Erythroblast (primary cell): Measurements from ENCODE around the gene CA10.

Experiments used
- DNase-seq, 2 experiments: peaks; one replicate each; lab custom pipeline; 2025; lab: John Stamatoyannopoulos, UW
- GATA1 ChIP-seq: IDR thresholded peaks from 2 replicates; pipeline ENCODE4 v1.6.1; 2011; ENCODE audit warnings: low read depth, mild to moderate bottlenecking, control low read depth, low read length, moderate library complexity
- POLR2A ChIP-seq: IDR thresholded peaks from 2 replicates; pipeline ENCODE4 v1.6.1; 2011; ENCODE audit warnings: mild to moderate bottlenecking, low read length

Gene CA10

GRCh38 chr17:51706093-51706492 lies 452.4 kb downstream of the CA10 start:
- no peak for DNase-seq
- no peak for TF ChIP-seq GATA1
- no peak for TF ChIP-seq POLR2A

GRCh38 chr17:51703361-51704341 lies 454.9 kb downstream of the CA10 start:
- no peak for DNase-seq
- no peak for TF ChIP-seq GATA1
- no peak for TF ChIP-seq POLR2A

- DNase-seq, result no peak
- no peak for TF ChIP-seq GATA1
Observed at GRCh38 chr17:51702963-51703360, 455.6 kb downstream of the CA10 start.

GRCh38 chr17:51701501-51701900 lies 457.0 kb downstream of the CA10 start:
- no peak for DNase-seq

GRCh38 chr17:51700011-51700760 lies 458.3 kb downstream of the CA10 start:
- TF ChIP-seq POLR2A (no peak), GATA1 (no peak)
- DNase-seq, result no peak

More at GRCh38 chr17:51701501-51701900, 457.0 kb downstream of the CA10 start:
- no peak for TF ChIP-seq GATA1
- TF ChIP-seq POLR2A, result no peak

- TF ChIP-seq GATA1, result no peak
- TF ChIP-seq POLR2A, result no peak
Observed at GRCh38 chr17:51699303-51699702, 459.2 kb downstream of the CA10 start.

GRCh38 chr17:51692917-51693316 lies 465.6 kb downstream of the CA10 start:
- TF ChIP-seq GATA1 (no peak), POLR2A (no peak)
- DNase-seq, result no peak

More at GRCh38 chr17:51699303-51699702, 459.2 kb downstream of the CA10 start:
- DNase-seq, result no peak

GRCh38 chr17:51687887-51688286 lies 470.6 kb downstream of the CA10 start:
- no peak for TF ChIP-seq GATA1
- no peak for TF ChIP-seq POLR2A

GRCh38 chr17:51685287-51685909 lies 473.1 kb downstream of the CA10 start:
- DNase-seq, result no peak
- TF ChIP-seq POLR2A (no peak), GATA1 (no peak)

More at GRCh38 chr17:51687887-51688286, 470.6 kb downstream of the CA10 start:
- DNase-seq, result no peak

- DNase-seq, result no peak
- TF ChIP-seq GATA1, result no peak
- no peak for TF ChIP-seq POLR2A
Observed at GRCh38 chr17:51684214-51684613, 474.3 kb downstream of the CA10 start.

- TF ChIP-seq GATA1 (no peak), POLR2A (no peak)
- DNase-seq, result no peak
Observed at GRCh38 chr17:51683291-51683690, 475.2 kb downstream of the CA10 start.

GRCh38 chr17:51682115-51682514 lies 476.4 kb downstream of the CA10 start:
- TF ChIP-seq POLR2A (no peak), GATA1 (no peak)
- no peak for DNase-seq

- no peak for TF ChIP-seq GATA1
- TF ChIP-seq POLR2A, result no peak
- DNase-seq, result no peak
Observed at GRCh38 chr17:51677875-51678274, 480.6 kb downstream of the CA10 start.
